Ascending aorta (tissue), 2 donors: ENCODE measurements around the gene ECE2. TPM values are rescaled to one million over a fixed set of nuclear protein-coding genes. Genes with fewer than 3 reads are reported as not detected.
A peak's percentile ranks its signal among the peaks of the same experiment; 100 is the strongest.

ENCODE experiments used
- DNase-seq, 2 donors: peaks; one replicate each; pipeline ENCODE4 v3.0.0-alpha.2; 2019; ENCODE audit warnings: low spot score in 2 of 2
- H3K27ac ChIP-seq, 2 donors: fragments of 200-600 bp; sonication (generic); one replicate each; pipeline ENCODE4 v1.5.1; 2016 to 2017; ENCODE audit warnings: mild to moderate bottlenecking in 1 of 2
- H3K27me3 ChIP-seq: fragments of 200-600 bp; sonication (generic); one replicate; pipeline ENCODE4 v1.5.1; 2017
- H3K36me3 ChIP-seq, 2 donors: fragments of 200-600 bp; sonication (generic); one replicate each; pipeline ENCODE4 v1.5.1; 2016
- H3K4me1 ChIP-seq, 2 donors: fragments of 200-600 bp; sonication (generic); one replicate each; pipeline ENCODE4 v1.5.1; 2016 to 2017; ENCODE audit warnings: mild to moderate bottlenecking in 1 of 2
- H3K4me3 ChIP-seq, 2 donors: fragments of 200-600 bp; sonication (generic); one replicate each; pipeline ENCODE4 v1.5.1; 2016 to 2017; ENCODE audit warnings: mild to moderate bottlenecking in 1 of 2
- H3K9me3 ChIP-seq, 2 donors: fragments of 200-600 bp; sonication (generic); one replicate each; pipeline ENCODE4 v1.5.1; 2016
- intact Hi-C: fragments of 100-400 bp; cut with DNase I; formaldehyde crosslinking; loops from one replicate; pipeline ENCODE4 v1.15.1; 2023
- total RNA-seq: library from RNA; depleted of rRNA; stranded (reverse); fragments of >200 nt; gene quantifications from one replicate; pipeline ENCODE4 v1.1.0, GENCODE V29; 2016
- TF ChIP-seq, protein P1 (sequence below), 3 experiments: fragments of 200-600 bp in 2 of 3; fragments of 450-650 bp in 1 of 3; sonication (generic) in 2 of 3; IDR thresholded peaks; one replicate each; pipeline ENCODE4 v1.5.1; 2016 to 2019; ENCODE audit warnings: antibody characterized with exemption in 3 of 3, mild to moderate bottlenecking in 1 of 3, moderate library complexity in 1 of 3

ECE2 gene
- total RNA-seq, 1 donor from 2014 or later, result not detected

- H3K27ac ChIP-seq, result no peak overlapping the region
- H3K27me3 ChIP-seq, result no peaks in the 10 kb centered on the region
- H3K9me3 ChIP-seq, result no peaks in the 10 kb centered on the region
- no peaks in the 10 kb centered on the region for H3K4me1 ChIP-seq
- no peak for DNase-seq
- TF ChIP-seq, protein P1, sequence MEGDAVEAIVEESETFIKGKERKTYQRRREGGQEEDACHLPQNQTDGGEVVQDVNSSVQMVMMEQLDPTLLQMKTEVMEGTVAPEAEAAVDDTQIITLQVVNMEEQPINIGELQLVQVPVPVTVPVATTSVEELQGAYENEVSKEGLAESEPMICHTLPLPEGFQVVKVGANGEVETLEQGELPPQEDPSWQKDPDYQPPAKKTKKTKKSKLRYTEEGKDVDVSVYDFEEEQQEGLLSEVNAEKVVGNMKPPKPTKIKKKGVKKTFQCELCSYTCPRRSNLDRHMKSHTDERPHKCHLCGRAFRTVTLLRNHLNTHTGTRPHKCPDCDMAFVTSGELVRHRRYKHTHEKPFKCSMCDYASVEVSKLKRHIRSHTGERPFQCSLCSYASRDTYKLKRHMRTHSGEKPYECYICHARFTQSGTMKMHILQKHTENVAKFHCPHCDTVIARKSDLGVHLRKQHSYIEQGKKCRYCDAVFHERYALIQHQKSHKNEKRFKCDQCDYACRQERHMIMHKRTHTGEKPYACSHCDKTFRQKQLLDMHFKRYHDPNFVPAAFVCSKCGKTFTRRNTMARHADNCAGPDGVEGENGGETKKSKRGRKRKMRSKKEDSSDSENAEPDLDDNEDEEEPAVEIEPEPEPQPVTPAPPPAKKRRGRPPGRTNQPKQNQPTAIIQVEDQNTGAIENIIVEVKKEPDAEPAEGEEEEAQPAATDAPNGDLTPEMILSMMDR (IDR thresholded peaks at IDR 0.05), result peak in 2 of 3 experiments; percentile 27 to 42
- intact Hi-C loops, result loop anchor here (5.0 kb wide), 1 partner anchor 253 kb away; no protein-coding TSS in a partner anchor
- no peak overlapping the region for H3K4me3 ChIP-seq
- H3K36me3 ChIP-seq, result no peaks in the 10 kb centered on the region
Observed at GRCh38 chr3:184289426-184289938, 13.7 kb downstream of the ECE2 start.

GRCh38 chr3:184290331-184290730 is 14.5 kb downstream of the ECE2 start:
- no peak overlapping the region for H3K4me3 ChIP-seq
- TF ChIP-seq, protein P1 (IDR thresholded peaks at IDR 0.05), result no peak
- intact Hi-C loops, result no loop called here
- no peaks in the 10 kb centered on the region for H3K9me3 ChIP-seq
- H3K27ac ChIP-seq, result no peak overlapping the region
- no peaks in the 10 kb centered on the region for H3K4me1 ChIP-seq
- H3K27me3 ChIP-seq, result no peaks in the 10 kb centered on the region
- no peak for DNase-seq
- no peaks in the 10 kb centered on the region for H3K36me3 ChIP-seq

DNA sequence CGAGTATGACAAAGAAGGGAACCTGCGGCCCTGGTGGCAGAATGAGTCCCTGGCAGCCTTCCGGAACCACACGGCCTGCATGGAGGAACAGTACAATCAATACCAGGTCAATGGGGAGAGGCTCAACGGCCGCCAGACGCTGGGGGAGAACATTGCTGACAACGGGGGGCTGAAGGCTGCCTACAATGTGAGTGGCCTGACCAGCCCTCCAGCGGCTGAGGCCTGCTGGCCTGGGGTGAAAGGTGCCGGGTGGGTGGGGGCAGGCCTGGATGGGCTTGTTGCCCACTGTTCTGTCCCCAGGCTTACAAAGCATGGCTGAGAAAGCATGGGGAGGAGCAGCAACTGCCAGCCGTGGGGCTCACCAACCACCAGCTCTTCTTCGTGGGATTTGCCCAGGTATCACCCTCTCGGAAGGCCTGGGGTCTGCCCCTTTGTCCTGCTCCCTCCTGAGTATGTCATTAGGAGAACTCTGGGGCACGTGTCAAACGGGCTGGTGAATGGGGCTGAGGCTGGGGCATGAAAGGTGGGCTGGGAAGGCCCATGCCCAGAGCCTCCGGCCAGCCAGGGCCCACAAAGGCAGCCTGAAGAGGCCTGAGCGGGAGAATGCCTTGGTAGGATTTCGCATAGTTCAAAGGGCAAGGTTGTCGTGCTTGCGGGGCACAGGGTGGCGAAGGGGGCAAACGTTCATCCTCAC is 15.4 kb downstream of the ECE2 start:
- no peaks in the 10 kb centered on the region for H3K27me3 ChIP-seq
- no peak overlapping the region for H3K27ac ChIP-seq
- TF ChIP-seq, protein P1 (IDR thresholded peaks at IDR 0.05), result no peak
- intact Hi-C loops, result no loop called here
- H3K4me3 ChIP-seq, result no peak overlapping the region
- H3K36me3 ChIP-seq, result no peaks in the 10 kb centered on the region
- H3K4me1 ChIP-seq, result no peaks in the 10 kb centered on the region
- DNase-seq, result no peak
- no peaks in the 10 kb centered on the region for H3K9me3 ChIP-seq

GRCh38 chr3:184291738-184292445 is 16.1 kb downstream of the ECE2 start:
- DNase-seq, result no peak
- no peak overlapping the region for H3K4me3 ChIP-seq
- no peaks in the 10 kb centered on the region for H3K4me1 ChIP-seq
- H3K9me3 ChIP-seq, result no peaks in the 10 kb centered on the region
- TF ChIP-seq, protein P1 (IDR thresholded peaks at IDR 0.05), result no peak
- H3K27ac ChIP-seq, result no peak overlapping the region
- H3K27me3 ChIP-seq, result no peaks in the 10 kb centered on the region
- intact Hi-C loops, result no loop called here
- H3K36me3 ChIP-seq, result no peaks in the 10 kb centered on the region

GRCh38 chr3:184295771-184296170 is 19.9 kb downstream of the ECE2 start:
- no peaks in the 10 kb centered on the region for H3K27me3 ChIP-seq
- DNase-seq, result no peak
- H3K4me3 ChIP-seq, result no peak overlapping the region
- no peaks in the 10 kb centered on the region for H3K9me3 ChIP-seq
- H3K36me3 ChIP-seq, result peaks cover 3 to 7% of the 10 kb centered on the region in 2 donors
- no peaks in the 10 kb centered on the region for H3K4me1 ChIP-seq
- intact Hi-C loops, result loop anchor here (5.0 kb wide), 1 partner anchor 408 kb away; no protein-coding TSS in a partner anchor
- H3K27ac ChIP-seq, result no peak overlapping the region
- TF ChIP-seq, protein P1 (IDR thresholded peaks at IDR 0.05), result no peak
